ENCODE results near the gene HOXB7.

The HOXB7 gene

GRCh38 chr17:48592577-48592976, 18.2 kb downstream of the HOXB7 start:
- Histone ChIP-seq H3K9ac (ENCODE audit: low read depth, low read length) (no peak overlapping the region; the same call in 1 of the 2 replicates), H3K4me1 (ENCODE audit: insufficient read depth, low read length) (peaks cover 18% of the 10 kb centered on the region), H3K36me3 (ENCODE audit: insufficient read depth, low read length) (no peaks in the 10 kb centered on the region), H3K9me3 (ENCODE audit: control insufficient read depth, insufficient read depth, low read length) (no peaks in the 10 kb centered on the region)

- no peaks in the 10 kb centered on the region for H3K36me3 ChIP-seq (ENCODE audit: insufficient read depth, low read length)
- H3K9me3 ChIP-seq (ENCODE audit: control insufficient read depth, insufficient read depth, low read length): no peaks in the 10 kb centered on the region
- no peak overlapping the region for H3K9ac ChIP-seq (ENCODE audit: low read depth, low read length)
- peaks cover 16% of the 10 kb centered on the region for H3K4me1 ChIP-seq (ENCODE audit: insufficient read depth, low read length)
Measured at GRCh38 chr17:48592057-48592514, 18.7 kb downstream of the HOXB7 start.

GRCh38 chr17:48591255-48592056, 19.4 kb downstream of the HOXB7 start:
- Histone ChIP-seq H3K9ac (ENCODE audit: low read depth, low read length) (no peak overlapping the region), H3K4me1 (ENCODE audit: insufficient read depth, low read length) (peaks cover 15% of the 10 kb centered on the region), H3K36me3 (ENCODE audit: insufficient read depth, low read length) (no peaks in the 10 kb centered on the region), H3K9me3 (ENCODE audit: control insufficient read depth, insufficient read depth, low read length) (no peaks in the 10 kb centered on the region)

GRCh38 chr17:48590607-48591161, 20.1 kb downstream of the HOXB7 start:
- Histone ChIP-seq H3K9me3 (ENCODE audit: control insufficient read depth, insufficient read depth, low read length) (no peaks in the 10 kb centered on the region), H3K4me1 (ENCODE audit: insufficient read depth, low read length) (peaks cover 19% of the 10 kb centered on the region), H3K9ac (ENCODE audit: low read depth, low read length) (no peak overlapping the region), H3K36me3 (ENCODE audit: insufficient read depth, low read length) (no peaks in the 10 kb centered on the region)

GRCh38 chr17:48589831-48590606, 20.8 kb downstream of the HOXB7 start, which contains the start of gene HOXB3:
Gene HOXB3, minus strand, starts transcription at chr17:48590241. Its CDS starts 37,767 bp downstream, at chr17:48552474.
- H3K9ac ChIP-seq (ENCODE audit: low read depth, low read length): no peak within 1 kb of the TSS
- no peaks in the 10 kb centered on the region for H3K36me3 ChIP-seq (ENCODE audit: insufficient read depth, low read length)
- H3K9me3 ChIP-seq (ENCODE audit: control insufficient read depth, insufficient read depth, low read length): no peaks in the 10 kb centered on the region
- peaks cover 18% of the 10 kb centered on the region for H3K4me1 ChIP-seq (ENCODE audit: insufficient read depth, low read length)

- no peak overlapping the region for H3K9ac ChIP-seq (ENCODE audit: low read depth, low read length)
- H3K9me3 ChIP-seq (ENCODE audit: control insufficient read depth, insufficient read depth, low read length): no peaks in the 10 kb centered on the region
- no peaks in the 10 kb centered on the region for H3K36me3 ChIP-seq (ENCODE audit: insufficient read depth, low read length)
- peaks cover 11% of the 10 kb centered on the region for H3K4me1 ChIP-seq (ENCODE audit: insufficient read depth, low read length)
Measured at GRCh38 chr17:48589060-48589830, 21.6 kb downstream of the HOXB7 start.

GRCh38 chr17:48588528-48588927, 22.3 kb downstream of the HOXB7 start:
- H3K9me3 ChIP-seq (ENCODE audit: control insufficient read depth, insufficient read depth, low read length): no peaks in the 10 kb centered on the region
- peaks cover 9% of the 10 kb centered on the region for H3K4me1 ChIP-seq (ENCODE audit: insufficient read depth, low read length)
- no peaks in the 10 kb centered on the region for H3K36me3 ChIP-seq (ENCODE audit: insufficient read depth, low read length)
- no peak overlapping the region for H3K9ac ChIP-seq (ENCODE audit: low read depth, low read length)

- Histone ChIP-seq H3K36me3 (ENCODE audit: insufficient read depth, low read length) (no peaks in the 10 kb centered on the region), H3K9me3 (ENCODE audit: control insufficient read depth, insufficient read depth, low read length) (no peaks in the 10 kb centered on the region), H3K4me1 (ENCODE audit: insufficient read depth, low read length) (peaks cover 9% of the 10 kb centered on the region), H3K9ac (ENCODE audit: low read depth, low read length) (no peak overlapping the region)
Measured at GRCh38 chr17:48588074-48588415, 22.8 kb downstream of the HOXB7 start.

- Histone ChIP-seq H3K4me1 (ENCODE audit: insufficient read depth, low read length) (peaks cover 4% of the 10 kb centered on the region), H3K36me3 (ENCODE audit: insufficient read depth, low read length) (no peaks in the 10 kb centered on the region), H3K9ac (ENCODE audit: low read depth, low read length) (no peak overlapping the region), H3K9me3 (ENCODE audit: control insufficient read depth, insufficient read depth, low read length) (no peaks in the 10 kb centered on the region)
Measured at GRCh38 chr17:48587276-48588073, 23.3 kb downstream of the HOXB7 start.

GRCh38 chr17:48586355-48587258, 24.2 kb downstream of the HOXB7 start:
- Histone ChIP-seq H3K9me3 (ENCODE audit: control insufficient read depth, insufficient read depth, low read length) (no peaks in the 10 kb centered on the region), H3K9ac (ENCODE audit: low read depth, low read length) (peak overlapping the region; percentile 40; the same call in 1 of the 2 replicates), H3K4me1 (ENCODE audit: insufficient read depth, low read length) (peaks cover 4% of the 10 kb centered on the region), H3K36me3 (ENCODE audit: insufficient read depth, low read length) (no peaks in the 10 kb centered on the region)

GRCh38 chr17:48584223-48584741, 26.5 kb downstream of the HOXB7 start:
- Histone ChIP-seq H3K9ac (ENCODE audit: low read depth, low read length) (no peak overlapping the region), H3K36me3 (ENCODE audit: insufficient read depth, low read length) (no peaks in the 10 kb centered on the region), H3K4me1 (ENCODE audit: insufficient read depth, low read length) (peaks cover 4% of the 10 kb centered on the region), H3K9me3 (ENCODE audit: control insufficient read depth, insufficient read depth, low read length) (no peaks in the 10 kb centered on the region)

- no peak overlapping the region for H3K9ac ChIP-seq (ENCODE audit: low read depth, low read length)
- H3K36me3 ChIP-seq (ENCODE audit: insufficient read depth, low read length): no peaks in the 10 kb centered on the region
- no peaks in the 10 kb centered on the region for H3K9me3 ChIP-seq (ENCODE audit: control insufficient read depth, insufficient read depth, low read length)
- H3K4me1 ChIP-seq (ENCODE audit: insufficient read depth, low read length): peaks cover 4% of the 10 kb centered on the region; the same call in 1 of the 2 replicates
Measured at GRCh38 chr17:48583708-48584222, 27.1 kb downstream of the HOXB7 start.

Measured in ES-I3 (cell line).